ENCODE measurements around the gene TMEM131. TPM values are rescaled to one million over a fixed set of nuclear protein-coding genes. Genes with fewer than 3 reads are reported as not detected.

Gene TMEM131
- total RNA-seq, 2 donors from 2014 or later, result 20.7 to 21.8 TPM

DNA sequence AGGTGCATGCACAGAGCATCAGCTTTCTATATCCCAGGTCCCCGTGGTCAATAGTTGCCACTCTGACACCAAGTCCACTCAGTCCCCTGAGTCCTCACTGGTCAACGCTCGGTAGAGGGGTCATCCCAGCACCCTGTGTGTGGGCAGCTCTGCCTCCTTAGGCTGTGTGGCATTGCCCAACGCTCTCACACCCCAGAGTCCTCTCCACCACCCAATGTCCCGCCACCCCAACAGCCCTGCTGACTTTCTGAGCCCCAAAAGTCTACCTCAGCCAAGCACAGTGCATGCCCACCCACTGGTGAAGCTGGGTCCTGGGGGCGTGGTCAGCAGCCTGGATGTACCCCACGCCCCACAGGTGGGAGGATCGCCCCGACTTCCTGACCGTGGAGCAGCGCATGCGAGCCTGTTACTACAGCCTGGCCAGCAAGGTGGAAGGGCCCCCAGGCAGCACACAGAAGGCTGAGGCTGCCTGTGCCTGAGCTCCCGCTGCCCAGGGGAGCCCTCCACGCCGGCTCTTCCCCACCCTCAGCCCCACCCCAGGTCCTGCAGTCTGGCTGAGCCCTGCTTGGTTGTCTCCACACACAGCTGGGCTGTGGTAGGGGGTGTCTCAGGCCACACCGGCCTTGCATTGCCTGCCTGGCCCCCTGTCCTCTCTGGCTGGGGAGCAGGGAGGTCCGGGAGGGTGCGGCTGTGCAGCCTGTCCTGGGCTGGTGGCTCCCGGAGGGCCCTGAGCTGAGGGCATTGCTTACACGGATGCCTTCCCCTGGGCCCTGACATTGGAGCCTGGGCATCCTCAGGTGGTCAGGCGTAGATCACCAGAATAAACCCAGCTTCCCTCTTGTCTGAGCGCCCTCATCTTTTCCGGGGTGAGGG is 256.5 kb downstream of the TMEM131 start:
- DNase-seq (ENCODE audit: low spot score), result no peak
- no peaks in the 10 kb centered on the region for H3K27me3 ChIP-seq
- no peak overlapping the region for H3K4me3 ChIP-seq
- H3K36me3 ChIP-seq, result no peaks in the 10 kb centered on the region
- H3K4me1 ChIP-seq, result peaks cover 0 to 16% of the 10 kb centered on the region in 2 donors
- no peaks in the 10 kb centered on the region for H3K9me3 ChIP-seq
- TF ChIP-seq CTCF (IDR thresholded peaks at IDR 0.05), result no peak
- no peak overlapping the region for H3K27ac ChIP-seq

GRCh38 chr2:97738179-97739019 is 257.3 kb downstream of the TMEM131 start:
- Histone ChIP-seq H3K36me3 (no peaks in the 10 kb centered on the region), H3K27ac (no peak overlapping the region), H3K4me1 (peaks cover 0 to 16% of the 10 kb centered on the region in 2 donors), H3K27me3 (no peaks in the 10 kb centered on the region), H3K9me3 (no peaks in the 10 kb centered on the region), H3K4me3 (no peak overlapping the region)
- TF ChIP-seq CTCF (IDR thresholded peaks at IDR 0.05), result no peak
- DNase-seq (ENCODE audit: low spot score), result no peak

DNA sequence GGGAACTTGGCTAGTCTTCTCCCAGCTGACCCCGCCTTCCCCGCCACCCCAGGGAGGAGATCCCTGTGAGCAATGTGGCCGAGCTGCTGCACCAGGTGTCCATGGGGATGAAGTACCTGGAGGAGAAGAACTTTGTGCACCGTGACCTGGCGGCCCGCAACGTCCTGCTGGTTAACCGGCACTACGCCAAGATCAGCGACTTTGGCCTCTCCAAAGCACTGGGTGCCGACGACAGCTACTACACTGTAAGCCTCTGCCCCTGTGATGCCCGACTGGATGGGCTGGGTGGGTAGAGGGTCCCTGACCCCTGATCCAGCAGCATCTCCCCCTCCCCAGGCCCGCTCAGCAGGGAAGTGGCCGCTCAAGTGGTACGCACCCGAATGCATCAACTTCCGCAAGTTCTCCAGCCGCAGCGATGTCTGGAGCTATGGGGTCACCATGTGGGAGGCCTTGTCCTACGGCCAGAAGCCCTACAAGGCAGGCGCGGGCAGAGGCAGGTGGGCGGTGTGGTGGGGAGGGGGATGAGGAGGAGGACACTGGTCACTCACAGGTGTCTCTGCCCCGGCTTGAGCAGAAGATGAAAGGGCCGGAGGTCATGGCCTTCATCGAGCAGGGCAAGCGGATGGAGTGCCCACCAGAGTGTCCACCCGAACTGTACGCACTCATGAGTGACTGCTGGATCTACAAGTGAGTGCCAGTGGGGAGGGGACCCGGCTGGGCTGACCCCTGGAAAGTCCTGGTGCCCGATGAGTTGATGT is 258.1 kb downstream of the TMEM131 start:
- Histone ChIP-seq H3K9me3 (no peaks in the 10 kb centered on the region), H3K27ac (no peak overlapping the region), H3K4me3 (no peak overlapping the region), H3K4me1 (peaks cover 0 to 12% of the 10 kb centered on the region in 2 donors), H3K36me3 (no peaks in the 10 kb centered on the region), H3K27me3 (no peaks in the 10 kb centered on the region)
- no peak for TF ChIP-seq CTCF (IDR thresholded peaks at IDR 0.05)
- DNase-seq (ENCODE audit: low spot score), result no peak

DNA sequence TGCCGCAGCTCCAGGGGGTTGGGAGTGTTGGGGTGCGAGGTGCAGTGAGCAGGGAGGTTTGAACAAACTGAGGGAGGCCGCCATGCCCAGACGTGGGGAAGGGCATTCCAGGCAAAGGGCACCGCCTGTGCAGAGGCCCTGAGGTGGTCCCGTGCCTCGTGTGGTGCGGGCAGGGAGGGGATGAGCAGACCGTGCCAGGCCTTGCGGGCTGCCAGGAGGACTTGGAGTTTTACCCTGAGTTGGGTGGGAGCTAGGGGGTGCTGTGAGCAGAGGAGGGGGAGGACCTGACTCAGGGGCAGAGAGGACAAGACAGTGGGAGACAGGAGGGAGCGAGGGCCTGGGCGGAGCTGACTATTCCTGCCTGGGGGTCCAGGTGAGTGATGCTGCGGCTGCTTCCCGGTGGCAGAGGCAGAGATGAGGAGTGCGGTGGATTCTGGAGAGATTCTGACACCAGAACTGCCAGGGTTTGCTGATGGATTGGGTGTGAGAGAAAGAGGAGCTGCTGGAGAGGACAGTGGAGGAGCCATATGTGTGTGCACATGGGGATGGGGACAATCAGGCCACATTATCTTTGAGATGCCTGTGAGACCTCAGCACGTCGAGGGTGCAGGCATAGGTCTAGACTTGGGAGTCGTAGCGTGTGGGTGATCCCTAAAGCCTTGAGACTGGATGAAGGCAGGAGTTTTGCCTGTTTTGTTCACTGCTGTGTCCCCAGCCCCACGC is 259.0 kb downstream of the TMEM131 start:
- peaks cover 0 to 4% of the 10 kb centered on the region in 2 donors for H3K4me1 ChIP-seq
- H3K36me3 ChIP-seq, result no peaks in the 10 kb centered on the region
- H3K4me3 ChIP-seq, result no peak overlapping the region
- DNase-seq (ENCODE audit: low spot score), result no peak
- H3K9me3 ChIP-seq, result no peaks in the 10 kb centered on the region
- H3K27me3 ChIP-seq, result no peaks in the 10 kb centered on the region
- no peak for TF ChIP-seq CTCF (IDR thresholded peaks at IDR 0.05)
- no peak overlapping the region for H3K27ac ChIP-seq

GRCh38 chr2:97736185-97736584 is 259.6 kb downstream of the TMEM131 start:
- H3K4me1 ChIP-seq, result no peaks in the 10 kb centered on the region
- no peaks in the 10 kb centered on the region for H3K9me3 ChIP-seq
- no peaks in the 10 kb centered on the region for H3K27me3 ChIP-seq
- H3K36me3 ChIP-seq, result no peaks in the 10 kb centered on the region
- no peak for DNase-seq (ENCODE audit: low spot score)
- H3K27ac ChIP-seq, result no peak overlapping the region
- H3K4me3 ChIP-seq, result no peak overlapping the region
- TF ChIP-seq CTCF (IDR thresholded peaks at IDR 0.05), result no peak
